ENCODE results near the gene MACROD2.

Gene MACROD2

DNA sequence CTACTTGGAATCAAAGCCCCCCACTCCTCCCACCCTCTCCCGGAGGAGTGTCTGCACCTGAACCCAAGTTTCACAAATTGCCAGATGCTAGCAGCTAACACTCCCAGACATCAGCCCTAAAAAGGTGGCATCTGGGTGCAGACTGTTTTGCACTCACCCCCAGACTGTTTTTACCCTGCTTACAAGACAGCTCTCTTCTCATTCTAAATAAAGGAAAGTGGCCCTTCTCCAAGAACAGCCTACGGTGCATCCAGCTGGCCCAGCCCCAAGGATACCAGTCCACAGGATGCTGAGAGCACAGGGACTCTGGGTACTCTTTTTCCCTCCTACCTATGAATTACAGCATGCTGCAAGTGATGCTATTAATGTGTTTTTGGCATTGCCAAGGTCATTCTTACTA lies 1184.1 kb downstream of the MACROD2 start:
- H3K27ac ChIP-seq, result no peak overlapping the region
- TF ChIP-seq, protein P1, sequence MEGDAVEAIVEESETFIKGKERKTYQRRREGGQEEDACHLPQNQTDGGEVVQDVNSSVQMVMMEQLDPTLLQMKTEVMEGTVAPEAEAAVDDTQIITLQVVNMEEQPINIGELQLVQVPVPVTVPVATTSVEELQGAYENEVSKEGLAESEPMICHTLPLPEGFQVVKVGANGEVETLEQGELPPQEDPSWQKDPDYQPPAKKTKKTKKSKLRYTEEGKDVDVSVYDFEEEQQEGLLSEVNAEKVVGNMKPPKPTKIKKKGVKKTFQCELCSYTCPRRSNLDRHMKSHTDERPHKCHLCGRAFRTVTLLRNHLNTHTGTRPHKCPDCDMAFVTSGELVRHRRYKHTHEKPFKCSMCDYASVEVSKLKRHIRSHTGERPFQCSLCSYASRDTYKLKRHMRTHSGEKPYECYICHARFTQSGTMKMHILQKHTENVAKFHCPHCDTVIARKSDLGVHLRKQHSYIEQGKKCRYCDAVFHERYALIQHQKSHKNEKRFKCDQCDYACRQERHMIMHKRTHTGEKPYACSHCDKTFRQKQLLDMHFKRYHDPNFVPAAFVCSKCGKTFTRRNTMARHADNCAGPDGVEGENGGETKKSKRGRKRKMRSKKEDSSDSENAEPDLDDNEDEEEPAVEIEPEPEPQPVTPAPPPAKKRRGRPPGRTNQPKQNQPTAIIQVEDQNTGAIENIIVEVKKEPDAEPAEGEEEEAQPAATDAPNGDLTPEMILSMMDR (conservative IDR thresholded peaks at IDR 0.05), result no peak
- TF ChIP-seq ZFX (IDR thresholded peaks at IDR 0.05), result no peak

DNA sequence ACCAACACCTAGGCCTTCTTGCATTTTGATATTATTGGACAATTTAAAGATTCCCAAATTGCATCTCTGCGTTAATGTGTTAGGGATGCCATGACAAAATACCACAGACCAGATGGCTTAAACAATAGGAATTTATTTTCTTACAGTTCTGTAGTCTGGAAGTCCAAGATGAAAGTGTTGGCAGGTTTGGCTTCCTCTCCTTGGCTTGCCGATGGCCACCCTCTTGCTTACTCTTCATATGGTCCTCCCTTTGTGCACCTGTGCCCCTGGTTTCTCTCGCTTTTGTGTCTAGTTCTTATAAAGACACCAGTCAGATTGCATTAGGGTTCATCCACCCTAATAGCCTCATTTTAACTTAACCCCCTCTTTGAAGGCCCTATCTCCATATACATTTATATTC lies 1184.5 kb downstream of the MACROD2 start:
- no peak for TF ChIP-seq ZFX (IDR thresholded peaks at IDR 0.05)
- TF ChIP-seq, protein P1 (conservative IDR thresholded peaks at IDR 0.05), result no peak
- no peak overlapping the region for H3K27ac ChIP-seq

DNA sequence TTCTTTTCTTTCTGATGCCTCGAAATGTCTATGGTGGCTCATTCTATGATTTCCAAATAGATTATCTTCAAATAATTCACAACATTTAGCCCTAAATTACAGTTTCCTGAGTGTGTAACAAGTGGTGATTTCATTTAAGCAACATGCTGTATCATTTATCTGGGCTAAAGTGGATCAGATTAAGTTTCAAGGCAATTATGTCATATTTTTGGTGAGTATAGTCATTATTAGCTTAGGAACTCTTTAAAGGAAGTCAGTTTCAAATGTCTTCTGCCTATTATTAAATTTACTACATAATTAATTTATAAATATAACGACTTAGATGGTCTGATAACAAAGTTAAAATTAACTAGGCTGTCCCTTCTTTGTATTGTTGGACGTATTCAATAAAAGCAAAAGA lies 1190.0 kb downstream of the MACROD2 start:
- no peak for TF ChIP-seq ZFX (IDR thresholded peaks at IDR 0.05)
- TF ChIP-seq, protein P1 (conservative IDR thresholded peaks at IDR 0.05), result no peak
- no peak overlapping the region for H3K27ac ChIP-seq

DNA sequence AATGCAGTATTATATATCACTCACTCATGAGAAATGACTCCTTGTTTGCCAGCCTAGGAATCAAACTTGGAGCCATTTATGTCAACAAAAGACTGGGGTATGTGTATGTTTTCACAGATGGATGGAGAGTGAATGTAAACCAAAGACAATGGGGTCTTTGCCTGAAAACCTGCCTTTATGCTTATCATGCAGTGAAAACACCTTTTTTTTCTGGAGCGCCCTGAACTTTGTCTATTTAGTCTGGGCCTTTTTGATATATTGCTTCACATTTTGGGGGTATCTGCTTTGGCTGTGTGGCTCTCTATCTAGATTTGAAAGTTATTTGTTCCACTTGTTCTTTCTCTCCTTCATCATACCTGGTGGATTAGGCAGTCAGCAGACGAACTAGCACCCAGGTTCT lies 1190.6 kb downstream of the MACROD2 start:
- H3K27ac ChIP-seq, result no peak overlapping the region
- TF ChIP-seq ZFX (IDR thresholded peaks at IDR 0.05), result no peak
- TF ChIP-seq, protein P1 (conservative IDR thresholded peaks at IDR 0.05), result no peak

DNA sequence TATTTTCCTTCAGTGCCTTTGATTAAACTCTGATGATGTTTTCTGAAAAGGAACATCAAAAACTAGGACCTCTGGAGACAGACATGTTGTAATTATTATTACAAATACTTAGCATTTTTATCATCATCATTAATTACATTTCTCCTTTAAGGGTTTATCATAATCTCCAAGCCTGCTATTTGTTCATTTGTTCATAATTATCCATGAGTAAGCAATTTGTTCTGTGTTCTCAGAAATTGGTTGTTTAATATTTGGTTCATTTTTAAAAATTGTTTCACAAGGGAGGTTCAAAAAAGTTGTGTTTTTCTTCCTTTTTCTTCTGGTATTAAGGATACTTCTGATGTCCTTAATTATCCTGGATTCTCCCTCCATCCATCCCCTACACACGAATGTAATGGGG lies 1192.3 kb downstream of the MACROD2 start:
- H3K27ac ChIP-seq, result no peak overlapping the region
- TF ChIP-seq, protein P1 (conservative IDR thresholded peaks at IDR 0.05), result no peak
- no peak for TF ChIP-seq ZFX (IDR thresholded peaks at IDR 0.05)

DNA sequence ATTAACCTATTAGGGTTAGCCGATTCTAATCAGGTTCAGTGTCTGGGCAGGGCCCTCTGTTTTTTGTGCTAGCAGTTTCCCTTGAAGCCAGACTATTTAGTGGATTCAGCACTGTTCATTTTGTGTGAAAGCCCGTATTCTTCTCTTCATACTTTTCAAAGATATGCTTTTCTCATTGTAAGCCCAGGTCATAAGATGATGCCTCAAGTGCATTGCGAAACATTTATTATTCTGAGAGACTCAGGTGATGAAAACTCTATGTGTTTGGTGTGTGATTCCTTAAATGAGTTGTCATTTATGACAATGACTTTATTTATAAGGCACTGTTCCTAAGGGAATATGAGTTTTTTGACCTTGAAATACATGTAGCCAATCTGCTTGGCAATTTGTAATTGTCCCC lies 1193.1 kb downstream of the MACROD2 start:
- no peak overlapping the region for H3K27ac ChIP-seq
- TF ChIP-seq, protein P1 (conservative IDR thresholded peaks at IDR 0.05), result no peak
- TF ChIP-seq ZFX (IDR thresholded peaks at IDR 0.05), result no peak

DNA sequence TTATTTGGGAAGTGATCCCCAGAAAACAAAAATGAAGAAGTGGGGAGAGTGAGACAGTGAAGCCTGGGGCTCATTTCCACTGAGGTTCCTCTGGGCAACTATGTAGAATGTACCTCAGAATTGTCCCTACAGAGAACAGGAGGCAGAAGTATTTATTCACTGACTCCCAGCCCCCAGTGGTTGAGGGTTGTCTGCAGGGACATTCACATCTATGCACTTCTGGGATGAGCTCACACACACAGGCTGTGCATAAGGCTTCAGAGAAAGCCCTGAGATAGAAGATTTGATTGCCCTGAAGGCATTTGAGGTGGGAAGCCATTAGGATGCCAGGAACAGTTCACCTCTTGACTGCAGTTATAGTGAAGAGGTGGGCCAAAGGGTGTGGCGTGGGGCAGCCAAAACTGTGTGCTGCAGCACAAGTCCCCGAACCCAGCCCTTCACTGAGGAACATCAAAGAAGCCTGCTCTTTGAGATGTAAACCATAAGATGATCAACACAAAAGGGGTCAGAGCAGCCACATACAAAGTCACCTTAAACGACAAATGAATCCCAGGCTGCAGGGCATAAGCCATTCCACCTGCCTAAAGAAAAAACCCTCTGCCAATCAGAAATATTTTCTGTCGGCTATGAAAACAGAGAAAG lies 1195.9 kb downstream of the MACROD2 start:
- TF ChIP-seq ZFX (IDR thresholded peaks at IDR 0.05), result no peak
- TF ChIP-seq, protein P1 (conservative IDR thresholded peaks at IDR 0.05), result no peak
- no peak overlapping the region for H3K27ac ChIP-seq
